GM19035 (cell line): ENCODE measurements around the gene CEACAM4.
"Not testable (repeated sequence)": the region's sequence is repeated elsewhere in the genome, so short reads cannot be mapped to it uniquely, and the experiment has no call there.

Experiments
- ATAC-seq: cut with Tn5 transposase; IDR thresholded peaks from one replicate; pipeline ENCODE4 v1.9.1; 2021; ENCODE audit not compliant: unreplicated experiment

The CEACAM4 gene

GRCh38 chr19:41586064-41586463, 40.8 kb downstream of the CEACAM4 start:
- no peak for ATAC-seq

DNA sequence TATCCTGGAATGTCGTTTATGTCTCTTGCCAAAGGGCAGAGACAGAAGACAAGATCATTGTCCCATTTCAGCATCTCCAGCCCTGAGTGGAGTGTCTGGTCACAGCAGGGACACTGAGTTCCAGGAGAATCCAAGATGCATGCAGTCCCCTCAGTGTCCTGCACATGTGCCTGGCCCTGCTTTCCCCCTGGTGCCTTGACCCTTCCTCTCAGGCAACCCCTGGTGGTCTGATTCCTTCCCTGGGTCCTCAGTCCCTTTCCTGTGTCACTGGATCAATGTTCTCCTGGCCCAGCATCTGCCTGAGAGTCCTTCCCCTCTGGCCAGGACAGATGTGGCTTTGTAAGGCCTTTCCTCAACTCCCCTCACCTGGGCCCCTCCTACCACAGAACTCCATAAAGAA, 41.9 kb downstream of the CEACAM4 start:
- no peak for ATAC-seq

DNA sequence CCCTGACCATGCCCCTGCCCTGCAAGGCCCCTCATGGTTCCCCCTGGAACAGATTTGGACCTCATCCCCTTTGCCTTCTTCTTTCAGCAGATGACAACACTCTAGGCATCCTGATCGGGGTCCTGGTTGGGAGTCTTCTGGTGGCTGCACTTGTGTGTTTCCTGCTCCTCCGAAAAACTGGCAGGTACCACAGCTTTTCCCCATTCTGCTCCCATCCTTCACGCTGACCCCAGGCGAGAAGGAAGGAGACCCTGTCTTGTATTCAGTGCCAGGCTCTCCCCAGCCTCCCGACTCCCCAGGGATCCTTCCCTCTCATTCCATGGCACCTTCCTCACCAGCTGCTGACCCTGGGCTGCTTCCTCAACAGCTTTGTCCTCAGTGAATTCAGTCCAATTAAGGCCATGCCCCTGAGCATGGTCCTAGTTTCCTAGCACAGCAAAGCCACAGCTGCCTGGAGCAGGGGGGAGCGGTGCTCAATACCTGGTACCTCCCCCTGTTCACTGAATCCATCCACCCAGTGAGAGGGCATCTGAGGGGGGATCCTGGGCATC, 42.5 kb downstream of the CEACAM4 start:
- ATAC-seq, result no peak

- ATAC-seq, result not testable (repeated sequence)
These were observed 44.2 kb downstream of the CEACAM4 start for GRCh38 chr19:41582577-41583182.

DNA sequence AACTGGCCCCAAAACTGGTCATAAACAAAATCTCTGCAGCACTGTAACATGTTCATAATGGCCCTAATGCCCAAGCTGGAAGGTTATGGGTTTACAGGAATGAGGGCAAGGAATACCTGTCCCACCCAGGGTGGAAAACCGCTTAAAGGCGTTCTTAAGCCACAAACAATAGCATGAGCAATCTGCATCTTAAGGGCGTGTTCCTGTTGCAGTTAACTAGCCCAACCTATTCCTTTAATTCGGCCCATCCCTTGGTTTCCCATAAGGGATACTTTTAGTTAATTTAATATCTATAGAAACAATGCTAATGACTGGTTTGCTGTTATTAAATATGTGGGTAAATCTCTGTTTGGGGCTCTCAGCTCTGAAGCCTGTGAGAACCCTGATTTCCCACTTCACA, 45.8 kb downstream of the CEACAM4 start:
- ATAC-seq, result not testable (repeated sequence)

- ATAC-seq, result no peak
These were observed 48.0 kb downstream of the CEACAM4 start for GRCh38 chr19:41578886-41579285.

GRCh38 chr19:41577833-41578232, 49.0 kb downstream of the CEACAM4 start:
- ATAC-seq, result no peak

DNA sequence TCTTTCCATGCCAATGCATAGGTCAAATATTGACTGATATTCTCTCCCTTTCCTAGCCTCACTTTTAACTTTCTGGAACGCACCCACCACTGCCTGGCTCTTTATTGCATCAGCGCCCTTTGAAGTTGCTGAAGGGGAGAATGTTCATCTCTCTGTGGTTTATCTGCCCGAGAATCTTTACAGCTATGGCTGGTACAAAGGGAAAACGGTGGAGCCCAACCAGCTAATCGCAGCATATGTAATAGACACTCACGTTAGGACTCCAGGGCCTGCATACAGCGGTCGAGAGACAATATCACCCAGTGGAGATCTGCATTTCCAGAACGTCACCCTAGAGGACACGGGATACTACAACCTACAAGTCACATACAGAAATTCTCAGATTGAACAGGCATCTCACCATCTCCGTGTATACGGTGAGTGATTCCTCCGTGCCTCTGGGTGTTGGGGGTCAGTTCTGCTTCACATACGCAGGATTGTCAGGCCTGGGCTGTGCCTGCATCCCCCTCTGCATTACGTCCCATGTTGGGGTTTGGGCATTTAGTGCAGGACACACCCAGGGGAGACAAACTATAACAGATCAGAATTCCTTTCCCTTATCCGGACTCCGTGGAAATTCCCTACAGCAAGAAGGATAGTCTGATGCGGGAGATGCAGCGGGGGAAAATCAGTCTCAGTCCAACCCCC, 49.6 kb downstream of the CEACAM4 start:
- no peak for ATAC-seq

- no peak for ATAC-seq
These were observed 50.9 kb downstream of the CEACAM4 start, which contains the start of gene CEACAM21 for GRCh38 chr19:41575998-41576397. TSS of gene CEACAM21 (plus strand) at chr19:41576166. CDS start at chr19:41576275, 109 bp downstream.

DNA sequence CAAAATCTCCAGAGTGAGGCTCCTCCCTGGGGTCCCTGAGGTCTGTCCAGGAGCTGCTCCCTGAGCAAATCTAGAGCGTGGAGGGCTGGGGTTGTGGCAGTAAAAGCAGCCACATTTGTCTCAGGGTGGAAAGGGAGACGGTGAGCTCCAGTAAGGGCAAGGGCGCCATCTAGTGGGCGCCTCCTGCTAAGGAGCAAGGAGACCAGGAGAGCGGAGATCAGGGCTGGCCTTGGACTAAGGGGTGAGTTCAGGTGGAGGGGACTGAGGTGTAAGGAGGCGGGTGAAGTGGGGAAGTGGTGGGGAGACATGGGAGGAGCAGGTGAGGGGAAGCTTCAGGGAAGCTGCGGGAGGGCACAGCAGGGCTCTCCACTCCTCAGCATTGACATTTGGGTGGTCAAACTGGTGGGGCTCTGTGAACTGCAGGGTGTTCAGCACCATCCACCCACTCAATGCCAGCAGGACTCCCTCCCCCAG, 56.2 kb downstream of the CEACAM4 start:
- no peak for ATAC-seq

DNA sequence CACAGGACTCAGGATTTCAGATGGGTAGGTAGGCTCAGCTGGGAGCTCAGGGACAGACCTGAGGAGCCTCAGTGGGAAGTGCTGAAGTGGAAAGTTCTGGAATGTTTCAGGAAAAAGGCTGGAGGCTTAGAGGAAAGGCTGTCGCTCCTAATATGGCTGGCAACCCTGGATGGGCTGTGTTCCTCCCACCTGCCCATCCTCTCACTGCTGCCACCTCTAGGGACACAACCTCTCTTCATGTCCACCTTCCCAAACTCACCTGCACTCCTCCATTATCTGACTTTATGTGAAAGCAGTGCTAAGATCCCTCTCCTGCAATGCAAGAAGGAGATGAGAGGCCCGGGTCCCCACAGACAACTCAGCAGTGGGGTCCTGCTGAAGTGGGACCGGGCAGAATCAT, 56.7 kb downstream of the CEACAM4 start:
- ATAC-seq, result no peak

- no peak for ATAC-seq
These were observed 57.3 kb downstream of the CEACAM4 start for GRCh38 chr19:41569481-41570150.
